ENCODE data around the gene FNIP1. TPM values are rescaled to one million over a fixed set of nuclear protein-coding genes. Genes with fewer than 3 reads are reported as not detected.

The FNIP1 gene
- total and polyA plus RNA-seq, 10 donors = 3.6 to 53.4 (median 38.7) TPM

DNA sequence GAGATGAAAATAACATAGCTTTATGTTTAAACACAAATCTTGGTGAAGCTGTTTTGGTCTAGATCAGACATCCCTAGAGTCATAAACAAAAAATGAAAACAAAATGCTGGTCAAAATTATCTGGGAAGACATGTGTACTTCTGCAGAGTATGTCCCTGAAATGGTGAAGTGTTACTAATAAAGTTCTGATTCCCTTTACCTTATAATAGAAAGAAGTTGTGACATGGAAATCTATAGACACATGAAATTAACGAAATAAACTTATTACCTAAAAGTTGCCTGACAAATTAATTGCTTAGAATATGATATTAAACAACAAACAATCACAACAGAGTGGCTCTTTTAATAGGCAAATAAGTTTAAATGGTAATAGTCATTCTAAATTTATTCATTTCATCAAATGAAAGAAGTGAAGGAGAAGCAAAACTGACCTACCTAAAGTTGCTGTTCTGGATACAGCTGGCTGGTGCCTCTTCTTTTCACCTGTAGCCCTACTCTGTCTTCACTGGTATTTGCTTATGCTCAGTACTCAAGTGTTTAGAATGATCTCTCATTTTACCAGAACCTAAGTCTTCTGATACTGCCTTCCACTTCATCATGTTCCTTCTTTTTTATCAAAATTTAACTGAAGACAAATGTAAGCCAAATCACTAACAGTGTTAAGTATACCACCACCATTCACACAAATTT, 38.8 kb downstream of the FNIP1 start:
- H3K4me1 ChIP-seq = peaks cover 4 to 69% (median 32%) of the 10 kb centered on the region in 6 donors
- intact Hi-C loops (cut with DNase I; ENCODE audit: low total_unique reads) = no loop called here
- no peak for DNase-seq
- no peaks in the 10 kb centered on the region for H3K27me3 ChIP-seq (replicated peaks in 1 of 7)
- TF ChIP-seq POLR2A (IDR thresholded peaks at IDR 0.05) (no peak), POLR2AphosphoS5 (IDR thresholded peaks at IDR 0.05) (no peak)
- TF ChIP-seq, protein P1, sequence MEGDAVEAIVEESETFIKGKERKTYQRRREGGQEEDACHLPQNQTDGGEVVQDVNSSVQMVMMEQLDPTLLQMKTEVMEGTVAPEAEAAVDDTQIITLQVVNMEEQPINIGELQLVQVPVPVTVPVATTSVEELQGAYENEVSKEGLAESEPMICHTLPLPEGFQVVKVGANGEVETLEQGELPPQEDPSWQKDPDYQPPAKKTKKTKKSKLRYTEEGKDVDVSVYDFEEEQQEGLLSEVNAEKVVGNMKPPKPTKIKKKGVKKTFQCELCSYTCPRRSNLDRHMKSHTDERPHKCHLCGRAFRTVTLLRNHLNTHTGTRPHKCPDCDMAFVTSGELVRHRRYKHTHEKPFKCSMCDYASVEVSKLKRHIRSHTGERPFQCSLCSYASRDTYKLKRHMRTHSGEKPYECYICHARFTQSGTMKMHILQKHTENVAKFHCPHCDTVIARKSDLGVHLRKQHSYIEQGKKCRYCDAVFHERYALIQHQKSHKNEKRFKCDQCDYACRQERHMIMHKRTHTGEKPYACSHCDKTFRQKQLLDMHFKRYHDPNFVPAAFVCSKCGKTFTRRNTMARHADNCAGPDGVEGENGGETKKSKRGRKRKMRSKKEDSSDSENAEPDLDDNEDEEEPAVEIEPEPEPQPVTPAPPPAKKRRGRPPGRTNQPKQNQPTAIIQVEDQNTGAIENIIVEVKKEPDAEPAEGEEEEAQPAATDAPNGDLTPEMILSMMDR (IDR thresholded peaks at IDR 0.05 in 8 of 11, conservative IDR thresholded peaks at IDR 0.05 in 3 of 11) = no peak
- peaks cover 0 to 4% (median 0%) of the 10 kb centered on the region in 6 donors for H3K36me3 ChIP-seq
- peaks cover 0 to 4% (median 0%) of the 10 kb centered on the region in 8 donors for H3K9me3 ChIP-seq
- H3K4me3 ChIP-seq = no peak overlapping the region
- no peak overlapping the region for H3K27ac ChIP-seq
- WGBS, 5 donors = 90 to 100% (median 98%) methylated on average over 1 of the region's 1 CpG

DNA sequence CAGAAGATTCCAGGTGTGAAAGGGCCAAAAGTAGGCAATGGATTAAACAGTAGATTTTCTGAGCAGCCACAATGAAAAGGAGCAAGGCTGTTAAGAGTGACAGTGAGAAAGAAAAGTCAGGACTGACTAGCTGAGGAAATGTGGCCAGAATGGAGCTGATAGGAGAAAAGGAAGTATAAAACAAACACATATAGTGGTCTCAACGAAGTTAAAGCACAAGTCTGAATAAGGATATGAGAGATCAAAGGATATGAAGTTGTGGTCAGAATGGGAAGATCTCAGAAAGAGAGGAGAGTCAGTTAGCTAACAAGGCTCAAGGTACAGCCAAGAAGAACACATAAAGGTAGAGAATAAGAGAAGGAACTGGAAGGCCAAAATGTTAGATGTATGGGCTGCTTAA, 39.9 kb downstream of the FNIP1 start:
- TF ChIP-seq POLR2AphosphoS5 (IDR thresholded peaks at IDR 0.05) = no peak
- TF ChIP-seq POLR2A (IDR thresholded peaks at IDR 0.05) = no peak
- TF ChIP-seq, protein P1 (IDR thresholded peaks at IDR 0.05 in 8 of 11, conservative IDR thresholded peaks at IDR 0.05 in 3 of 11) = no peak
- Histone ChIP-seq H3K36me3 (peaks cover 0 to 4% (median 0%) of the 10 kb centered on the region in 6 donors), H3K27me3 (replicated peaks in 1 of 7) (no peaks in the 10 kb centered on the region), H3K9me3 (no peaks in the 10 kb centered on the region), H3K4me1 (peaks cover 4 to 70% (median 32%) of the 10 kb centered on the region in 6 donors), H3K4me3 (no peak overlapping the region), H3K27ac (no peak overlapping the region)
- no peak for DNase-seq
- WGBS, 5 donors = 5 to 29% (median 11%) methylated on average over 1 of the region's 1 CpG
- intact Hi-C loops (cut with DNase I; ENCODE audit: low total_unique reads) = no loop called here

DNA sequence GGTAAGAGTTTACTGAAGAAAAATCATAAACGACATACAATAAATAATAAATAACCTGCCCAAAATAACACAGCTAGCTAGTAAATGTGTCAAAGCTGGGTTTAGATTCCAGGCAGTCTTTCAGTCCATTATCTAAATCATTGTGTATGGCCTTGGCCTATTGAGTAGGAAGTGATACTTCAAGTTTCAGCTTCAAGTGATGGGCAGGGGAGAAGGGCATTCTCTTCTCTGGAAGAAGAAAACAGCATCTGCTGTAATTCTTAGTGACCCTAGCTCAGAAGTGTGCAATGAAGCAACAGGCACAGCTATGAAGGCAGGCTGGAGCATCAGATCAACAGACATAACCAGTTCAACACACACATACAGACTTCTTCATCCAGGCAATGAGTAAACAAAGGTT, 42.5 kb downstream of the FNIP1 start:
- no peaks in the 10 kb centered on the region for H3K9me3 ChIP-seq
- H3K4me3 ChIP-seq = no peak overlapping the region
- DNase-seq = no peak
- 67 to 90% (median 75%) methylated on average over 1 of the region's 1 CpG for WGBS, 5 donors
- intact Hi-C loops (cut with DNase I; ENCODE audit: low total_unique reads) = no loop called here
- TF ChIP-seq POLR2AphosphoS5 (IDR thresholded peaks at IDR 0.05) = no peak
- TF ChIP-seq, protein P1 (IDR thresholded peaks at IDR 0.05 in 8 of 11, conservative IDR thresholded peaks at IDR 0.05 in 3 of 11) = no peak
- TF ChIP-seq POLR2A (IDR thresholded peaks at IDR 0.05) = no peak
- peaks cover 0 to 4% (median 0%) of the 10 kb centered on the region in 6 donors for H3K36me3 ChIP-seq
- peaks cover 4 to 77% (median 33%) of the 10 kb centered on the region in 6 donors for H3K4me1 ChIP-seq
- no peak overlapping the region for H3K27ac ChIP-seq
- no peaks in the 10 kb centered on the region for H3K27me3 ChIP-seq (replicated peaks in 1 of 7)

DNA sequence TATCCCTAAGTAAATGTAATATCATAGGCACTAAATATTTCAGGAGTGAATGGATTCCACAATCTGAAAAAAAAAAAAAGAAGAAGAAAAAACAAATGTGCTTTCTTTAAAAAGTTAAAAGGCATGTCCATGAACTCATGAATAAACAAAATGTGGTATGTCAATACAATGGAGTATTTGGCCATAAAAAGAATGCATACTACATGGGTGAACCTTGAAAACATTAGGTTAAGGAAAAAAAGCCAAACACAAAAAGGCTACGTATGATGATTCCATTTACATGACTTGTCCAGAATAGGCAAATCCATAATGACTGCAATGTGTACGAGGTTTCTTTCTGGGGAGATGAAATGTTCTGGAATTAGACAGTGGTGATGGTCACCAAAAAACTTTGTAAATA, 45.3 kb downstream of the FNIP1 start:
- H3K9me3 ChIP-seq = no peaks in the 10 kb centered on the region
- H3K36me3 ChIP-seq = peaks cover 0 to 4% (median 0%) of the 10 kb centered on the region in 6 donors
- H3K4me3 ChIP-seq = no peak overlapping the region
- no peak for DNase-seq
- TF ChIP-seq, protein P1 (IDR thresholded peaks at IDR 0.05 in 8 of 11, conservative IDR thresholded peaks at IDR 0.05 in 3 of 11) = no peak
- no peak for TF ChIP-seq POLR2A (IDR thresholded peaks at IDR 0.05)
- no peak for TF ChIP-seq POLR2AphosphoS5 (IDR thresholded peaks at IDR 0.05)
- peaks cover 13 to 76% (median 30%) of the 10 kb centered on the region in 6 donors for H3K4me1 ChIP-seq
- H3K27me3 ChIP-seq (replicated peaks in 1 of 7) = no peaks in the 10 kb centered on the region
- WGBS, 5 donors = 91 to 98% (median 95%) methylated on average over 2 of the region's 2 CpGs
- intact Hi-C loops (cut with DNase I; ENCODE audit: low total_unique reads) = no loop called here
- no peak overlapping the region for H3K27ac ChIP-seq

Data from spleen (tissue), 11 donors.